Muscle of leg (tissue), 11 donors: Measurements from ENCODE around the gene NHERF1. TPM values are rescaled to one million over a fixed set of nuclear protein-coding genes. Genes with fewer than 3 reads are reported as not detected.

Experiments used
- DNase-seq: peaks from one replicate; pipeline ENCODE4 v3.0.0; 2013
- H3K27ac ChIP-seq: one replicate; pipeline ENCODE4 v1.5.1; 2013; ENCODE audit warnings: mild to moderate bottlenecking, low read length, control low read depth
- H3K27me3 ChIP-seq: one replicate; pipeline ENCODE4 v1.6.1; 2013; ENCODE audit warnings: low read length; ENCODE audit not compliant: control insufficient read depth, insufficient read depth
- H3K36me3 ChIP-seq: one replicate; pipeline ENCODE4 v1.6.1; 2013; ENCODE audit warnings: low read length; ENCODE audit not compliant: control insufficient read depth, insufficient read depth
- H3K4me1 ChIP-seq: one replicate; pipeline ENCODE4 v1.6.1; 2013; ENCODE audit warnings: low read length; ENCODE audit not compliant: control insufficient read depth, insufficient read depth
- H3K4me3 ChIP-seq: one replicate; pipeline ENCODE4 v1.5.1; 2013; ENCODE audit warnings: low read length, control low read depth
- H3K9me3 ChIP-seq: replicated peaks from 2 replicates; pipeline ENCODE4 v1.6.1; 2013; ENCODE audit warnings: low read depth, low read length; ENCODE audit not compliant: control insufficient read depth
- WGBS: methylation state at CpG from one replicate; pipeline ENCODE4 v1.1.5; 2013; ENCODE audit warnings: missing lambda C conversion rate; ENCODE audit not compliant: insufficient coverage; 5-methylcytosine and 5-hydroxymethylcytosine counted together
- polyA plus RNA-seq, 8 donors: library from polyadenylated mRNA; unstranded; fragments of 120-200 nt; gene quantifications; one replicate each; pipeline versions ENCODE4 v1.2.1 to v1.2.3, GENCODE V29; 2013; ENCODE audit warnings: inconsistent platforms in 1 of 8, low replicate concordance in 1 of 8; ENCODE audit not compliant: insufficient read length in 8 of 8, insufficient read depth in 1 of 8
- total RNA-seq: library from RNA; stranded (reverse); fragments of 120-200 nt; gene quantifications from one replicate; pipeline ENCODE4 v1.2.4, GENCODE V29; 2013

The NHERF1 gene
- total and polyA plus RNA-seq, 9 donors, result 3.5 to 24.4 (median 6.6) TPM

DNA sequence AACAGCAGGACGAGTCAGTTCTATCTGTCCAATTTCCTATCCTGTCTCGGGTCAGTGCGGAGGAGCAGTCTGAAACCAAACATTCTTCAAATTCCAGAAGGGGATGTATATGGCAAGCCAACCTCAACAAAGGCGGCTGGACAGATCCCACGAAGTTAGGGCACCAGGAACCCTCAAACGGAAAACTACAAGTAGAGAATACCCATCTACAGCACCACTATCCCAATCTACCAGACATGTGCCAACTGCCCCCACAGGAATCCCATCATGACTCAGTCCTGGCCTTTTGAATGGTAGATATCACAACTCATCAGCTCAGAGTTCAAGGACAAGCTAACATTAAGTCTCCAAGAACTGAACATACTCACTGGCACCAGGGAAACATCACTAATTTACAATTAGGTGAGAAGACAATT is 25.5 kb downstream of the NHERF1 start:
- Histone ChIP-seq H3K4me3 (no peak overlapping the region), H3K36me3 (peaks cover 50% of the 10 kb centered on the region), H3K27me3 (no peaks in the 10 kb centered on the region), H3K4me1 (peaks cover 18% of the 10 kb centered on the region), H3K27ac (no peak overlapping the region), H3K9me3 (no peaks in the 10 kb centered on the region)
- DNase-seq, result no peak
- 71% methylated on average over 4 of the region's 6 CpGs for WGBS

DNA sequence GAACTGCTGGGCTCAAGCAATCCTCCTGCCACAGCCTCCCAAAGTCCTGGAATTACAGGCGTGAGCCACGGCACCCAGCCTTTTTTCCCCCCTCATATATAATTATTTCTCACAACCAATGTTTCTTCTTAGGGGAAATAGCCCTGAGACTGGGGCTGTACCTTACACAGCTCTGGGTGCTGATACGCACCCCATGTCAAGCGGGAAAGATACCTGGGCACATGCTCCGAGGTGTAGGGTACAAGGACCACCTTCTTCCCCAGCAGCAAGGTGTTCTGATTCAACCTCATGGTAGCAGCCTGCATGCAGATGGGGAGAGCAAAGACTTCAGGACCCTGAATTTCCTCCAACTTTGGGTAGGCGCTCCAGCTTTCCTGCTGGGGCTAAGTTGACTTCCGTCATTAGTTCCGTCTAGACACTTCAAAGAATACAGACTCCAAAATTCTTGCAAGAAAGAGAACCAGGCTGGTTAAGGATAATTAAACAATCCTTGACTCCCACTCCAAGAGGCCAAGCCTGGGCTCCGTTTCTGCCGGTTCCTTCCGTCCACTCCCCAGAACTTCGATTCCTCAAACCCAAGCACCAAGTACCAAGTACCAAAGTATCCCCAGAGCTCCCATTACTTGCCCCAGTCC is 27.1 kb downstream of the NHERF1 start:
- Histone ChIP-seq H3K4me3 (peak overlapping the region; percentile 88), H3K36me3 (peaks cover 51% of the 10 kb centered on the region), H3K27ac (peak overlapping the region; percentile 77), H3K27me3 (no peaks in the 10 kb centered on the region), H3K4me1 (peaks cover 21% of the 10 kb centered on the region), H3K9me3 (no peaks in the 10 kb centered on the region)
- DNase-seq, result no peak
- WGBS, result 47% methylated on average over 10 of the region's 12 CpGs

DNA sequence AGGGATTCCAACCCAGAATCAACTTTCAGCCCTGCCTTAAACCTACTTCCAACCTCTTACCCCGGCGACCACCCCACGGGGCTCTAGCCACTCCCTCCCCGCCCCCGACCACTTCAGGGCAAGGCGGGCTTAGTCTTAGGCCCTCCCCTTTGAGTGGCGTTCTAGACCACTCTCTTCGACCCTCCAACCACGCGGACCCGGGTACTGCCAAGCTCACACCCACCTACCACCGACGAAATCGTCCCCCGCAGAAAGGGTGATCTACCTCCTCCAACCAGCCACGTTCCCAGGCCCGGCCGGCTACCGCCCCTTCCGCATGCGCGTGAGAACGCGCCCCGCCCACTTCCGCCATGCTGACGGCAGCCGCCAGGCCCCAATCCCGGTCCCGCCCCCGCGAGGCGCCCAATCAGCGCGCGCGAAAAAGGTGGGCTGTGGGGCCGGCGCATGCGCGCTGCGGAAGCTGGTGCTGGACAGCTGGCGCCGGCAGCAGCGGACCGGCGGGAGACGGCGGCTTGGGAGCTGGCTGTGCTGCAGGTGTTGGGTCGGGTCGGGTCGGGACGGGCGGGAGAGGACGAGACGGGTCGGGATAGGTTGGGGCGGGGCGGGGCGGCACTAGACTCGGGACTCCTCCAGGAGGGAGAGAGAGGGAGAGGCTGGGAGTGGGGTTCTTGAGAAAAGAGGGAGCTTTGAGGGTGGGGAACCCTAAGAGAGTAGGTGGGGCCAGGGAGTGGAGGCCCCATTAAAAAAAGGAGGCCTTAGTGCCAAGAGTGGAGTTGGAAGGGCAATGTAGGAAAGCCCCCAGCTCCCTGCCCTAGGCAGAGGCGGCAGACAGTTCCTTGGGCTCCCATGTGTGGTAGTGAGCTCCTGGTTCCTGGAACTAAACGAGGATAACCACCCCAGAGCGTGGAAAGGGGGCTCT is 27.9 kb downstream of the NHERF1 start, which contains the start of gene NAT9:
Gene NAT9, minus strand, starts transcription at position 302 of the 919 bp plus-strand sequence. CDS start 647 bp downstream, outside the sequence.
- peak within 1 kb of the TSS; percentile 77 for H3K27ac ChIP-seq

GRCh38 chr17:74776990-74777389 is 28.6 kb downstream of the NHERF1 start:
- DNase-seq, result no peak
- H3K36me3 ChIP-seq, result peaks cover 36% of the 10 kb centered on the region
- no peak overlapping the region for H3K27ac ChIP-seq
- peak overlapping the region; percentile 88 for H3K4me3 ChIP-seq
- H3K4me1 ChIP-seq, result peaks cover 22% of the 10 kb centered on the region
- 32% methylated on average over 5 of the region's 10 CpGs for WGBS
- H3K9me3 ChIP-seq, result no peaks in the 10 kb centered on the region
- H3K27me3 ChIP-seq, result no peaks in the 10 kb centered on the region

More for the DNA sequence above, 27.9 kb downstream of the NHERF1 start, which contains the start of gene NAT9:
- Histone ChIP-seq H3K4me3 (peak within 1 kb of the TSS; percentile 88), H3K36me3 (peaks cover 43% of the 10 kb centered on the region), H3K27me3 (no peaks in the 10 kb centered on the region), H3K9me3 (no peaks in the 10 kb centered on the region), H3K4me1 (peaks cover 22% of the 10 kb centered on the region)
- DNase-seq, result peak; percentile 98
- WGBS, result under 1% methylated on average over 53 of the region's 64 CpGs

DNA sequence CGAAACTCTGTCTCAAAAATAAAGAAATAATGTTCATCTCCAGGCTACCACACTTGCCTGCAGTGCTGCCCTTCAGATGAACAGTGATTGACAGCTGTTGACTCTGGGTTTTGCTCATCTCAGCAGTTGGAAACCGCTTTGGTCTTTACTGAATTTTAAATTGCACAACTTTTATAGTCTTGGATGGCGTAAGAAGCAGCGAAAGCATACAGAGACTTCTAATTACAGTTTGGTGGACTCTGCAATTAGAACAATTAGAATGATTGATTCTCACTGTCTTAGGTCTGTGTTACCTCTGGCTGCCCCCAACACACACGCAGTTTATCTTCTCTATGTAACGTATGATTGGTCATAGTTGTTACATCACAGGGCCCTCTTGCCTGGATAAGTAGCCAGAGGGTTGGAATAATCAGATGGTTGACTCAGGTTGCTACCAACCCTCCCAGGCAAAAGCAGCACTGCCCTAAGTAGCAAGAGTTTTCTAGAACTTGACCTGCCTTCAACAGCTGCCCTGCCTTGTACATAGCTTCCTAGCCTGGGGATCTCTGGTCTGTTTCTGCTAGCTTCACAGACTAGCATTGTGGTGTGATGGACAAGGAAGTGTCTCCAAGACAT is 29.6 kb downstream of the NHERF1 start:
- Histone ChIP-seq H3K4me1 (peaks cover 22% of the 10 kb centered on the region), H3K36me3 (peaks cover 29% of the 10 kb centered on the region)

GRCh38 chr17:74778960-74779359 is 30.5 kb downstream of the NHERF1 start:
- WGBS, result 68% methylated on average over 4 of the region's 5 CpGs
- Histone ChIP-seq H3K36me3 (peaks cover 19% of the 10 kb centered on the region), H3K4me1 (peaks cover 22% of the 10 kb centered on the region), H3K27me3 (no peaks in the 10 kb centered on the region), H3K9me3 (no peaks in the 10 kb centered on the region), H3K27ac (no peak overlapping the region), H3K4me3 (no peak overlapping the region)
- DNase-seq, result no peak

More for the DNA sequence above, 29.6 kb downstream of the NHERF1 start:
- H3K27me3 ChIP-seq, result no peaks in the 10 kb centered on the region
- no peaks in the 10 kb centered on the region for H3K9me3 ChIP-seq
- 50% methylated on average over 2 of the region's 6 CpGs for WGBS
- H3K4me3 ChIP-seq, result no peak overlapping the region
- DNase-seq, result no peak
- H3K27ac ChIP-seq, result no peak overlapping the region

- Histone ChIP-seq H3K36me3 (peaks cover 17% of the 10 kb centered on the region), H3K27me3 (no peaks in the 10 kb centered on the region), H3K27ac (peak overlapping the region; percentile 51), H3K9me3 (no peaks in the 10 kb centered on the region), H3K4me3 (no peak overlapping the region), H3K4me1 (peaks cover 22% of the 10 kb centered on the region)
- no peak for DNase-seq
- 87% methylated on average over 7 of the region's 8 CpGs for WGBS
Measured at GRCh38 chr17:74779501-74779900, 31.1 kb downstream of the NHERF1 start.

DNA sequence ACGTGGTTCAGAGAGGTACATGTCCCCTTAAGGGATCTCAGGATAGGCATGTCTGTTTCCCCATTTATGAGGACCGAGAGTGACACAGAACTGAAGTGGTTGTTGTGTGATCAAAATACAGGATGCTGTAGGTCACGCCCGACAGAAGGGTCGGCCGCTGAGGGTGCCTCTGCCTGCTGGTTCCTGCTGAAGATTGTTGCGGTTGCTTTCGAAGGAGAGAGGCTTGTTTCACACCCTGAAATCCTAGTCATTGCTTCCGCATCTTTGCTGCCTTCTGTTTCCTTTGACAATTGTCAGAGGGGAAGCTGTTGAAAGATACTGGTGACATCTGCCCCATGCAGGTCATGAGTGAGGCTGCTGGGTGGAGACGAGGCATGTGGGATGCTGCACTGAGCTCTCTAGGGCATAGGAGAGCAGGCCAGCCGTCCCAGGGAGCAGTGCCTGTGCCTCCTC is 31.5 kb downstream of the NHERF1 start:
- Histone ChIP-seq H3K9me3 (no peaks in the 10 kb centered on the region), H3K27me3 (no peaks in the 10 kb centered on the region), H3K36me3 (peaks cover 17% of the 10 kb centered on the region), H3K27ac (peak overlapping the region; percentile 51), H3K4me1 (peaks cover 21% of the 10 kb centered on the region), H3K4me3 (no peak overlapping the region)
- 78% methylated on average over 11 of the region's 11 CpGs for WGBS
- DNase-seq, result peak; percentile 84

DNA sequence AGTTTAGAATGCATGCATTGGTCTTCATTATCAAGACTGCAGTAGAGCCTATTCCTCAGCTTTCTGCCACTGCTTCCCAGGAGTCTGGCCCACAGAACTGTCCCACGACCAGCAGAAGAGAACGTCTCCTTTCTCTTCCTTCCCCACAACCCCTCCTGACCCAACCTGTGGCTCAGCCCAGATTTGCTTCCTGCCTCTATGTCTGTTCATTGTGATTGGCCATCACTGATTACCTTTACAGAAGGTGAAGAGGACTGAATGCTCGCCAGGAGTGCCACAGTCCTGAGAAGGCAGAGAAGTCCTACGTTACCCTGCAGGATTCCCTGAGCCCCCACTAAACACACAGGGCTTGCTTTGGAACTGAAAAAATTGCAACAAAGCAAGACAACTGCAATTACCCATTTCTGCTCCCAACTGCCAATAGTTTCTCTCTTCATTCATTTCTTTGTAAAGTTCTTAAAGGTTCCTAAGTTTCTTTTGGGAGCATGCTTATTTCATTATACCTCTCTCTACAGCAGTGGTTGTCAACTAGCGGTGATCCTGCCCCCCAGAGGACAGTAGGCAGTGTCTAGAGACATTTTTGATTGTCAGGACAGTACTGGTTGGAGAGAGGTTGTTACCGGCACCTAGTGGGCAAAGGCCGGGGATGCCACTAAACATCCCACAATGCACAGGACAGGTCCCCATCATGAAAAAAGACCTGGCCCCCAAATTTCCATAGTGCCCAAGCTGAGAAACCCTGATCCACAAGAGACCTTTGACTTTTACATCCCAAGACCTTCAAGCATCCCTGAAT is 32.2 kb downstream of the NHERF1 start:
- H3K4me3 ChIP-seq, result no peak overlapping the region
- H3K27me3 ChIP-seq, result no peaks in the 10 kb centered on the region
- no peak for DNase-seq
- peaks cover 14% of the 10 kb centered on the region for H3K4me1 ChIP-seq
- H3K27ac ChIP-seq, result peak overlapping the region; percentile 51
- 71% methylated on average over 3 of the region's 7 CpGs for WGBS
- peaks cover 23% of the 10 kb centered on the region for H3K36me3 ChIP-seq
- no peaks in the 10 kb centered on the region for H3K9me3 ChIP-seq
